MM.1S (cell line): Measurements from ENCODE around the gene UGCG.

Source experiments
- EZH2 ChIP-seq: fragments of 300-600 bp; sonication (generic); optimal IDR thresholded peaks from 2 replicates; pipeline ENCODE3; 2017; ENCODE audit warnings: low read depth, mild to moderate bottlenecking, antibody characterized with exemption, low read length, mixed read lengths
- EZH2phosphoT487 ChIP-seq: fragments of 300-600 bp; sonication (generic); IDR thresholded peaks from 2 replicates; pipeline ENCODE4 v1.6.1; 2018; ENCODE audit warnings: antibody characterized with exemption, low read length
- TF ChIP-seq, protein P1 (sequence below): fragments of 300-600 bp; sonication (generic); IDR thresholded peaks from 2 replicates; pipeline ENCODE4 v1.5.1; 2016; ENCODE audit warnings: antibody characterized with exemption, low read length, mixed read lengths

DNA sequence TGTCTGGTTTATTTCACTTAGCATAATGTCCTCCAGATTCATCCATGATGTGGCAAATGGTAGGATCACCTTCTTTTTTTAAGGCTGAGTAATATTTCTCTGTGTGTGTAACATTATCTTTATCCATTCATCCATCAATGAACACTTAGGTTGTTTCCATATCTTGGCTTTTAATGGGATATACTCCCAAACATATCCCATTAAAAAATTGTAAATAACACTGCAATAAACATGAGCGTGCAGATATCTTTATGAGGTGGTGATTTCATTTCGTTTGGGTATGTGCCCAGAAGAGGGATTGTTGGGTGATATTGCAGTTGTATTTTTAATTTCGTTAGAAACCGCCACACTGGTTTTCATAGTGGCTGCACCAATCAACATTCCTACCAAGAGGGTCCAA lies 36.2 kb upstream of the UGCG start:
- TF ChIP-seq, protein P1, sequence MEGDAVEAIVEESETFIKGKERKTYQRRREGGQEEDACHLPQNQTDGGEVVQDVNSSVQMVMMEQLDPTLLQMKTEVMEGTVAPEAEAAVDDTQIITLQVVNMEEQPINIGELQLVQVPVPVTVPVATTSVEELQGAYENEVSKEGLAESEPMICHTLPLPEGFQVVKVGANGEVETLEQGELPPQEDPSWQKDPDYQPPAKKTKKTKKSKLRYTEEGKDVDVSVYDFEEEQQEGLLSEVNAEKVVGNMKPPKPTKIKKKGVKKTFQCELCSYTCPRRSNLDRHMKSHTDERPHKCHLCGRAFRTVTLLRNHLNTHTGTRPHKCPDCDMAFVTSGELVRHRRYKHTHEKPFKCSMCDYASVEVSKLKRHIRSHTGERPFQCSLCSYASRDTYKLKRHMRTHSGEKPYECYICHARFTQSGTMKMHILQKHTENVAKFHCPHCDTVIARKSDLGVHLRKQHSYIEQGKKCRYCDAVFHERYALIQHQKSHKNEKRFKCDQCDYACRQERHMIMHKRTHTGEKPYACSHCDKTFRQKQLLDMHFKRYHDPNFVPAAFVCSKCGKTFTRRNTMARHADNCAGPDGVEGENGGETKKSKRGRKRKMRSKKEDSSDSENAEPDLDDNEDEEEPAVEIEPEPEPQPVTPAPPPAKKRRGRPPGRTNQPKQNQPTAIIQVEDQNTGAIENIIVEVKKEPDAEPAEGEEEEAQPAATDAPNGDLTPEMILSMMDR = no peak
- no peak for TF ChIP-seq EZH2
- no peak for TF ChIP-seq EZH2phosphoT487
